ENCODE results near the gene SLC8A2.
A peak's percentile ranks its signal among the peaks of the same experiment; 100 is the strongest.

SLC8A2 gene

GRCh38 chr19:47471381-47471732 lies 336 bp downstream of the SLC8A2 start:
- H3K27ac ChIP-seq (ENCODE audit: low read depth, low read length, severe bottlenecking): no peak overlapping the region
- 2 to 6% methylated on average over 4 to 7 of the region's 16 CpGs for WGBS, 2 experiments (ENCODE audit: insufficient coverage in 2 of 2)
- H3K9me3 ChIP-seq (ENCODE audit: control insufficient read depth, low read length): no peaks in the 10 kb centered on the region
- no peaks in the 10 kb centered on the region for H3K36me3 ChIP-seq (ENCODE audit: control insufficient read depth, insufficient read depth, low read length)
- H3K4me1 ChIP-seq (ENCODE audit: control insufficient read depth, insufficient read depth, low read length, poor library complexity, severe bottlenecking): no peaks in the 10 kb centered on the region
- peak overlapping the region; percentile 38 for H3K4me3 ChIP-seq (ENCODE audit: extremely low read depth, insufficient read depth, low read length, poor library complexity, severe bottlenecking)

DNA sequence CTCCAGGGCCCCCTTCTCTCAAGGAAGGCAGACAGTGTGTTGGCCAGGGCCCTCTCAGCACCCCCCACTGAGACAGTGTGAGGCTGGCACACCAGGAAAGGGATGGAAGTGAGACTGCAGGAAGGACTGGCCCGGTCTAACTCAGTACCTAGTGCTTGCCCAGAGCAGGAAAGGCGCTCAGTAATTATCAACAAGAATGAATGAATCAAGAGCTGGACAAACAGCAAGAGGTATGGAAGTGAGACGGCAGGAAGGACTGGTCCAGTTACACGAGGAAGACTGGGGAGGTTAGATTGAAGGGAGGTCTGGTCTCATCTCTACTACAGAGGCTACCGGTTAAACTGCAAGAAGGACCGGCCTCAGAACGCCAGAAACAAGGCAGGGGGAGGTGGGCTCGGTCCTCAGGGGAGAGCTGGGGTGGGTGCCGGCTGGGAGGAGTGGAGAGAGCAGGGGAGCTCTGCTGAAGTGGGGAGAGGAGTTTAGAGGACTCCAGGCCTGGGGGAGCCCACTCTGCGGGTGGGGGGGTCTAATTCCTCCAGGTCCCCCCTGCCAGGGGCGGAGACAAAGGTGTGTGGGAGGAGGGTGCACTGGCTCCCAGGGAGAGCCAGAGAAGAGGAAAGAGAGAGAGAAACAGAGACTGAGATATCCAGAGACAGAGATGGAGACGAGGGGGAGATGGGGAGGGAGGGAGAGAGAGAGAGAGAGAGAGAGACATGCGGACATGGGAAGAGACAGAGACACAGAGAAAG lies 1.1 kb downstream of the SLC8A2 start:
- H3K36me3 ChIP-seq (ENCODE audit: control insufficient read depth, insufficient read depth, low read length): no peaks in the 10 kb centered on the region
- no peaks in the 10 kb centered on the region for H3K9me3 ChIP-seq (ENCODE audit: control insufficient read depth, low read length)
- 32 to 45% methylated on average over 10 to 12 of the region's 13 CpGs for WGBS, 2 experiments (ENCODE audit: insufficient coverage in 2 of 2)
- H3K4me3 ChIP-seq (ENCODE audit: extremely low read depth, insufficient read depth, low read length, poor library complexity, severe bottlenecking): no peak overlapping the region
- H3K4me1 ChIP-seq (ENCODE audit: control insufficient read depth, insufficient read depth, low read length, poor library complexity, severe bottlenecking): no peaks in the 10 kb centered on the region
- H3K27ac ChIP-seq (ENCODE audit: low read depth, low read length, severe bottlenecking): no peak overlapping the region

DNA sequence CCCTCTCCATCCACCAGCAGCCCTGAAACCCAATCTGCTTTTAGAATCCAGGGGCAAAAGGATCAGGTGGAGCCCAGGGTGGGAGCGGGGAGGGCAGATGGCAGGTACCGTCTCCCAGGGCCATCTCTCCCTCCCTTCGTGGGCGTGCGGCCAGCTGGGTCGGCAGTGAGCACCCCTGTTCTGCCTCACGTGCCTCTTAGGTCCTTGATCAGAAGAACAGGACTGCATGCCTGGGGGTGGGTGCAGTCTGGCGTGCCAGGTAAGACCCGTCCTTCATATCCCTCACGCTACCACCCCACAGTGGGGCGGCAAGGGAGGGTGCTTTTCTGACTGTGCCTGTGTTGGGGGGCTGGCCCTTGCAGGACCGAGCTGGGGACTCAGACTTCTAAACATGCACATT lies 2.0 kb downstream of the SLC8A2 start:
- Histone ChIP-seq H3K4me1 (ENCODE audit: control insufficient read depth, insufficient read depth, low read length, poor library complexity, severe bottlenecking) (no peaks in the 10 kb centered on the region), H3K9me3 (ENCODE audit: control insufficient read depth, low read length) (no peaks in the 10 kb centered on the region), H3K36me3 (ENCODE audit: control insufficient read depth, insufficient read depth, low read length) (no peaks in the 10 kb centered on the region), H3K27ac (ENCODE audit: low read depth, low read length, severe bottlenecking) (no peak overlapping the region), H3K4me3 (ENCODE audit: extremely low read depth, insufficient read depth, low read length, poor library complexity, severe bottlenecking) (no peak overlapping the region)
- 60 to 62% methylated on average over 7 to 10 of the region's 12 CpGs for WGBS, 2 experiments (ENCODE audit: insufficient coverage in 2 of 2)

DNA sequence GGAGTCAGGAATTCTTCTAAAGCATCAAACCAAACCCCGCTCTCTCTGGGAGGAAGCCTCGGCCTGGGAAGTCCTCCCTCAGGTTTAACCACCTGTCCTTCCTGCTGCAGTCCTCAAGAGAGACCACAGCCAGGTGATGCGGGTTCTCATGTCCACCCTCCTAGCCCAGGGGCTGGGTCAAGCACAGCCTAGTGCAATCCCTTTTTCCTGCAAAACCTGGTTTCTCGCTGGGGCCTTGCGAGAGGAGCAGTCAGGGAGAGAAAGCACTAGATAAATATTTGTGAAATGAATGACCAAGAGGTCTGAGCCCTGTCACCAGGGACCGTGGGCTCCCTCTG lies 2.4 kb downstream of the SLC8A2 start:
- Histone ChIP-seq H3K36me3 (ENCODE audit: control insufficient read depth, insufficient read depth, low read length) (no peaks in the 10 kb centered on the region), H3K4me3 (ENCODE audit: extremely low read depth, insufficient read depth, low read length, poor library complexity, severe bottlenecking) (no peak overlapping the region), H3K9me3 (ENCODE audit: control insufficient read depth, low read length) (no peaks in the 10 kb centered on the region), H3K4me1 (ENCODE audit: control insufficient read depth, insufficient read depth, low read length, poor library complexity, severe bottlenecking) (no peaks in the 10 kb centered on the region), H3K27ac (ENCODE audit: low read depth, low read length, severe bottlenecking) (no peak overlapping the region)
- WGBS, 2 experiments (ENCODE audit: insufficient coverage in 2 of 2): 29 to 38% methylated on average over 2 to 3 of the region's 6 CpGs

DNA sequence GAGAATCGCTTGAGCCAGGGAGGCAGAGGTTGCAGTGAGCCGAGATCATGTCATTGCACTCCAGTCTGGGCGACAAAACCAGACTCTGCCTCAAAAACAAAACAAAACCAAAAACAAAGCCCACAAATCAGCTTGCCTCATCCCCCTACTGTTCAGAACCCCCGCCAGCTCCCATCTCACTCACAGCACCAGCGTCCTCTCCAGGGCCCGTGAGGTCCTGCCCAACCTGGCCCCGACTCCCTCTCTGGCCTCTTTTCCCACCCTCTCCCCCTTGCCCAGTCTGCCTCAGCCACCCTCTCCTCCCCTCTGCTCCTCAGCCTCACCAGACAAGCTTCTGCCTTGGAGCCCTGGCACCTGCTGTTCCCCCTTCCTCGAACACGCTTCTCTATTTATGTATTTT lies 3.8 kb downstream of the SLC8A2 start:
- 60 to 67% methylated on average over 6 to 7 of the region's 9 CpGs for WGBS, 2 experiments (ENCODE audit: insufficient coverage in 2 of 2)
- H3K36me3 ChIP-seq (ENCODE audit: control insufficient read depth, insufficient read depth, low read length): no peaks in the 10 kb centered on the region
- no peaks in the 10 kb centered on the region for H3K9me3 ChIP-seq (ENCODE audit: control insufficient read depth, low read length)
- H3K4me1 ChIP-seq (ENCODE audit: control insufficient read depth, insufficient read depth, low read length, poor library complexity, severe bottlenecking): no peaks in the 10 kb centered on the region
- H3K27ac ChIP-seq (ENCODE audit: low read depth, low read length, severe bottlenecking): no peak overlapping the region
- no peak overlapping the region for H3K4me3 ChIP-seq (ENCODE audit: extremely low read depth, insufficient read depth, low read length, poor library complexity, severe bottlenecking)

- Histone ChIP-seq H3K4me3 (ENCODE audit: extremely low read depth, insufficient read depth, low read length, poor library complexity, severe bottlenecking) (no peak overlapping the region), H3K36me3 (ENCODE audit: control insufficient read depth, insufficient read depth, low read length) (no peaks in the 10 kb centered on the region), H3K4me1 (ENCODE audit: control insufficient read depth, insufficient read depth, low read length, poor library complexity, severe bottlenecking) (no peaks in the 10 kb centered on the region), H3K9me3 (ENCODE audit: control insufficient read depth, low read length) (no peaks in the 10 kb centered on the region), H3K27ac (ENCODE audit: low read depth, low read length, severe bottlenecking) (no peak overlapping the region)
- 94 to 95% methylated on average over 23 to 27 of the region's 27 CpGs for WGBS, 2 experiments (ENCODE audit: insufficient coverage in 2 of 2)
These were observed 5.7 kb downstream of the SLC8A2 start for GRCh38 chr19:47465957-47466356.

- Histone ChIP-seq H3K4me3 (ENCODE audit: extremely low read depth, insufficient read depth, low read length, poor library complexity, severe bottlenecking) (no peak overlapping the region), H3K27ac (ENCODE audit: low read depth, low read length, severe bottlenecking) (no peak overlapping the region)
- WGBS, 2 experiments (ENCODE audit: insufficient coverage in 2 of 2): 83 to 86% methylated on average over 9 to 10 of the region's 10 CpGs
These were observed 6.8 kb downstream of the SLC8A2 start for GRCh38 chr19:47464675-47465419.

GRCh38 chr19:47461876-47462275 lies 9.8 kb downstream of the SLC8A2 start:
- Histone ChIP-seq H3K9me3 (ENCODE audit: control insufficient read depth, low read length) (no peaks in the 10 kb centered on the region), H3K4me1 (ENCODE audit: control insufficient read depth, insufficient read depth, low read length, poor library complexity, severe bottlenecking) (no peaks in the 10 kb centered on the region), H3K27ac (ENCODE audit: low read depth, low read length, severe bottlenecking) (no peak overlapping the region), H3K4me3 (ENCODE audit: extremely low read depth, insufficient read depth, low read length, poor library complexity, severe bottlenecking) (no peak overlapping the region), H3K36me3 (ENCODE audit: control insufficient read depth, insufficient read depth, low read length) (no peaks in the 10 kb centered on the region)
- 90% methylated on average over 3 of the region's 5 CpGs for WGBS, 2 experiments (ENCODE audit: insufficient coverage in 2 of 2)

More at GRCh38 chr19:47464675-47465419, 6.8 kb downstream of the SLC8A2 start:
- Histone ChIP-seq H3K9me3 (ENCODE audit: control insufficient read depth, low read length) (no peaks in the 10 kb centered on the region), H3K4me1 (ENCODE audit: control insufficient read depth, insufficient read depth, low read length, poor library complexity, severe bottlenecking) (no peaks in the 10 kb centered on the region), H3K36me3 (ENCODE audit: control insufficient read depth, insufficient read depth, low read length) (no peaks in the 10 kb centered on the region)

- no peak overlapping the region for H3K27ac ChIP-seq (ENCODE audit: low read depth, low read length, severe bottlenecking)
- H3K9me3 ChIP-seq (ENCODE audit: control insufficient read depth, low read length): peaks cover 8% of the 10 kb centered on the region
- 93 to 97% methylated on average over 4 to 6 of the region's 14 CpGs for WGBS, 2 experiments (ENCODE audit: insufficient coverage in 2 of 2)
- H3K4me1 ChIP-seq (ENCODE audit: control insufficient read depth, insufficient read depth, low read length, poor library complexity, severe bottlenecking): no peaks in the 10 kb centered on the region
- H3K4me3 ChIP-seq (ENCODE audit: extremely low read depth, insufficient read depth, low read length, poor library complexity, severe bottlenecking): no peak overlapping the region
- H3K36me3 ChIP-seq (ENCODE audit: control insufficient read depth, insufficient read depth, low read length): no peaks in the 10 kb centered on the region
These were observed 12.2 kb downstream of the SLC8A2 start for GRCh38 chr19:47459477-47459876.

- H3K36me3 ChIP-seq (ENCODE audit: control insufficient read depth, insufficient read depth, low read length): no peaks in the 10 kb centered on the region
- WGBS, 2 experiments (ENCODE audit: insufficient coverage in 2 of 2): 64 to 66% methylated on average over 5 of the region's 5 CpGs
These were observed 13.0 kb downstream of the SLC8A2 start for GRCh38 chr19:47458672-47459071.

More at GRCh38 chr19:47458672-47459071, 13.0 kb downstream of the SLC8A2 start:
- Histone ChIP-seq H3K4me3 (ENCODE audit: extremely low read depth, insufficient read depth, low read length, poor library complexity, severe bottlenecking) (no peak overlapping the region), H3K27ac (ENCODE audit: low read depth, low read length, severe bottlenecking) (no peak overlapping the region), H3K9me3 (ENCODE audit: control insufficient read depth, low read length) (peaks cover 8% of the 10 kb centered on the region), H3K4me1 (ENCODE audit: control insufficient read depth, insufficient read depth, low read length, poor library complexity, severe bottlenecking) (no peaks in the 10 kb centered on the region)
